Esophagus muscularis mucosa (tissue), 4 donors: ENCODE measurements around the gene DMAP1. TPM values are rescaled to one million over a fixed set of nuclear protein-coding genes. Genes with fewer than 3 reads are reported as not detected.

Experiments used
- DNase-seq: peaks from one replicate; pipeline ENCODE4 v3.0.0-alpha.2; 2017; ENCODE audit errors: extremely low spot score
- H3K27ac ChIP-seq, 4 donors: fragments of 200-600 bp; sonication (generic); replicated peaks in 1 of 4; 1 replicate in 3 of 4; 2 replicates in 1 of 4; pipeline ENCODE4 v1.5.1; 2016 to 2019; ENCODE audit warnings: mild to moderate bottlenecking in 1 of 4
- H3K27me3 ChIP-seq, 4 donors: fragments of 200-600 bp; sonication (generic); one replicate each; pipeline versions ENCODE4 v1.5.1 to v1.6.0; 2016 to 2019
- H3K36me3 ChIP-seq, 4 donors: fragments of 200-600 bp; sonication (generic); one replicate each; pipeline ENCODE4 v1.5.1; 2016 to 2019
- H3K4me1 ChIP-seq, 4 donors: fragments of 200-600 bp; sonication (generic); one replicate each; pipeline ENCODE4 v1.5.1; 2016 to 2019
- H3K4me3 ChIP-seq, 4 donors: fragments of 200-600 bp; sonication (generic); 1 replicate in 2 of 4; 2 replicates in 2 of 4; pipeline ENCODE4 v1.5.1; 2016 to 2019; ENCODE audit warnings: mild to moderate bottlenecking in 4 of 4, moderate library complexity in 1 of 4
- H3K9me3 ChIP-seq, 4 donors: fragments of 200-600 bp; sonication (generic); 1 replicate in 3 of 4; 2 replicates in 1 of 4; pipeline ENCODE4 v1.5.1; 2016 to 2019
- CTCF ChIP-seq, 3 experiments: fragments of 200-600 bp in 2 of 3; fragments of 450-650 bp in 1 of 3; sonication (generic) in 2 of 3; IDR thresholded peaks; one replicate each; pipeline ENCODE4 v1.5.1; 2017 to 2019; ENCODE audit warnings: antibody characterized with exemption in 3 of 3, mild to moderate bottlenecking in 2 of 3, moderate library complexity in 1 of 3
- EP300 ChIP-seq: sonication (generic); formaldehyde crosslinking; IDR thresholded peaks from one replicate; pipeline ENCODE4 v1.6.1; 2017; ENCODE audit warnings: antibody characterized with exemption
- POLR2A ChIP-seq: fragments of 450-650 bp; IDR thresholded peaks from one replicate; pipeline ENCODE4 v1.6.1; 2017; ENCODE audit warnings: antibody characterized with exemption, moderate library complexity, mild to moderate bottlenecking, low read depth
- POLR2AphosphoS5 ChIP-seq, 2 donors: sonication (generic); formaldehyde crosslinking; IDR thresholded peaks; one replicate each; pipeline ENCODE4 v1.6.1; 2017; ENCODE audit warnings: antibody characterized with exemption in 2 of 2
- WGBS: methylation state at CpG from one replicate; pipeline ENCODE4 v1.1.5; 2018; 5-methylcytosine and 5-hydroxymethylcytosine counted together
- intact Hi-C: fragments of 100-400 bp; cut with DNase I; formaldehyde crosslinking; loops from one replicate; pipeline ENCODE4 v1.15.1; 2023
- total RNA-seq, 4 donors: library from RNA; depleted of rRNA; stranded (reverse); fragments of >200 nt; gene quantifications; one replicate each; pipeline versions ENCODE4 v1.1.0 to v1.2.1, GENCODE V29; 2016

Gene DMAP1
- total RNA-seq, 4 donors from 2014 or later = 24.0 to 34.6 (median 30.4) TPM

- no peak for TF ChIP-seq POLR2A
- peaks cover 4 to 34% (median 15%) of the 10 kb centered on the region in 4 donors for H3K36me3 ChIP-seq
- WGBS = 92% methylated on average over 9 of the region's 9 CpGs
- H3K27ac ChIP-seq = peak overlapping the region; percentile 81 to 85 (median 84)
- peaks cover 27 to 49% (median 42%) of the 10 kb centered on the region in 4 donors for H3K4me1 ChIP-seq
- H3K9me3 ChIP-seq = no peaks in the 10 kb centered on the region
- intact Hi-C loops = no loop called here
- no peak overlapping the region for H3K4me3 ChIP-seq
- DNase-seq = no peak
- no peaks in the 10 kb centered on the region for H3K27me3 ChIP-seq
These were observed 27.8 kb downstream of the DMAP1 start for GRCh38 chr1:44240802-44241671.

GRCh38 chr1:44242746-44243145 is 29.5 kb downstream of the DMAP1 start:
- intact Hi-C loops = no loop called here
- Histone ChIP-seq H3K4me1 (peaks cover 27 to 47% (median 39%) of the 10 kb centered on the region in 4 donors), H3K4me3 (no peak overlapping the region), H3K27ac (peak overlapping the region in 3 of 4 donors; percentile 83 to 85 (median 85)), H3K36me3 (peaks cover 4 to 50% (median 22%) of the 10 kb centered on the region in 4 donors), H3K27me3 (no peaks in the 10 kb centered on the region), H3K9me3 (no peaks in the 10 kb centered on the region)
- no peak for DNase-seq
- WGBS = 76% methylated on average over 9 of the region's 16 CpGs
- no peak for TF ChIP-seq POLR2AphosphoS5 (IDR thresholded peaks at IDR 0.05)
- TF ChIP-seq CTCF (IDR thresholded peaks at IDR 0.05) = no peak
- TF ChIP-seq EP300 = no peak
- no peak for TF ChIP-seq POLR2A

- WGBS = 99% methylated on average over 7 of the region's 7 CpGs
- Histone ChIP-seq H3K36me3 (peaks cover 4 to 59% (median 23%) of the 10 kb centered on the region in 4 donors), H3K9me3 (no peaks in the 10 kb centered on the region), H3K27me3 (no peaks in the 10 kb centered on the region), H3K4me3 (no peak overlapping the region), H3K27ac (no peak overlapping the region), H3K4me1 (peaks cover 26 to 35% (median 28%) of the 10 kb centered on the region in 4 donors)
- TF ChIP-seq CTCF (IDR thresholded peaks at IDR 0.05) (no peak), EP300 (no peak), POLR2AphosphoS5 (IDR thresholded peaks at IDR 0.05) (no peak), POLR2A (no peak)
- no peak for DNase-seq
- intact Hi-C loops = no loop called here
These were observed 30.7 kb downstream of the DMAP1 start for GRCh38 chr1:44243782-44244495.

GRCh38 chr1:44244986-44245385 is 31.7 kb downstream of the DMAP1 start:
- TF ChIP-seq POLR2AphosphoS5 (IDR thresholded peaks at IDR 0.05) (no peak), CTCF (IDR thresholded peaks at IDR 0.05) (no peak), EP300 (no peak), POLR2A (no peak)
- no peaks in the 10 kb centered on the region for H3K9me3 ChIP-seq
- WGBS = 80% methylated on average over 9 of the region's 9 CpGs
- H3K27ac ChIP-seq = no peak overlapping the region
- no peak for DNase-seq
- peaks cover 16 to 24% (median 19%) of the 10 kb centered on the region in 4 donors for H3K4me1 ChIP-seq
- peaks cover 4 to 59% (median 23%) of the 10 kb centered on the region in 4 donors for H3K36me3 ChIP-seq
- H3K4me3 ChIP-seq = no peak overlapping the region
- no peaks in the 10 kb centered on the region for H3K27me3 ChIP-seq
- intact Hi-C loops = no loop called here

GRCh38 chr1:44246806-44247205 is 33.5 kb downstream of the DMAP1 start:
- peaks cover 4 to 70% (median 23%) of the 10 kb centered on the region in 4 donors for H3K36me3 ChIP-seq
- H3K4me1 ChIP-seq = peaks cover 0 to 8% (median 3%) of the 10 kb centered on the region in 4 donors
- no peaks in the 10 kb centered on the region for H3K27me3 ChIP-seq
- H3K27ac ChIP-seq = no peak overlapping the region
- intact Hi-C loops = no loop called here
- TF ChIP-seq POLR2A (no peak), CTCF (IDR thresholded peaks at IDR 0.05) (no peak), POLR2AphosphoS5 (IDR thresholded peaks at IDR 0.05) (no peak), EP300 (no peak)
- H3K4me3 ChIP-seq = no peak overlapping the region
- DNase-seq = no peak
- H3K9me3 ChIP-seq = no peaks in the 10 kb centered on the region
- 100% methylated on average over 2 of the region's 2 CpGs for WGBS
